Vagina (tissue), 2 donors: ENCODE data around the gene CBFB. TPM values are rescaled to one million over a fixed set of nuclear protein-coding genes. Genes with fewer than 3 reads are reported as not detected.

Experiments
- DNase-seq, 2 donors: peaks; one replicate each; pipeline ENCODE4 v3.0.0-alpha.2; 2017; ENCODE audit errors: extremely low spot score in 2 of 2
- H3K27ac ChIP-seq: fragments of 200-600 bp; sonication (generic); one replicate; pipeline ENCODE4 v1.5.1; 2019
- H3K27me3 ChIP-seq: fragments of 200-600 bp; sonication (generic); one replicate; pipeline ENCODE4 v1.5.1; 2019
- H3K36me3 ChIP-seq, 2 donors: fragments of 200-600 bp; sonication (generic); one replicate each; pipeline ENCODE4 v1.5.1; 2017 to 2019
- H3K4me1 ChIP-seq: fragments of 200-600 bp; sonication (generic); one replicate; pipeline ENCODE4 v1.5.1; 2019
- H3K4me3 ChIP-seq, 2 donors: fragments of 200-600 bp; sonication (generic); 1 replicate in 1 of 2; 2 replicates in 1 of 2; pipeline ENCODE4 v1.5.1; 2016 to 2019
- H3K9me3 ChIP-seq: fragments of 200-600 bp; sonication (generic); one replicate; pipeline ENCODE4 v1.5.1; 2019
- CTCF ChIP-seq, 3 experiments: fragments of 450-650 bp in 2 of 3; fragments of 200-600 bp in 1 of 3; sonication (generic) in 1 of 3; IDR thresholded peaks; one replicate each; pipeline ENCODE4 v1.5.1; 2017 to 2019; ENCODE audit warnings: antibody characterized with exemption in 3 of 3, mild to moderate bottlenecking in 2 of 3, moderate library complexity in 2 of 3
- POLR2A ChIP-seq, 2 donors: fragments of 450-650 bp; IDR thresholded peaks; one replicate each; pipeline ENCODE4 v1.6.1; 2017; ENCODE audit warnings: antibody characterized with exemption in 2 of 2, mild to moderate bottlenecking in 2 of 2, moderate library complexity in 2 of 2
- POLR2AphosphoS5 ChIP-seq, 2 donors: sonication (generic); formaldehyde crosslinking; IDR thresholded peaks; one replicate each; pipeline ENCODE4 v1.9.0; 2017; ENCODE audit warnings: antibody characterized with exemption in 2 of 2, mild to moderate bottlenecking in 2 of 2, low read depth in 1 of 2; ENCODE audit not compliant: insufficient read depth in 1 of 2
- intact Hi-C: fragments of 100-400 bp; cut with DNase I; formaldehyde crosslinking; loops from one replicate; pipeline ENCODE4 v1.15.1; 2023
- total RNA-seq: library from RNA; depleted of rRNA; stranded (reverse); fragments of >200 nt; gene quantifications from one replicate; pipeline ENCODE4 v1.2.3, GENCODE V29; 2016

CBFB gene
- total RNA-seq, 1 donor from 2014 or later: 33.9 TPM

DNA sequence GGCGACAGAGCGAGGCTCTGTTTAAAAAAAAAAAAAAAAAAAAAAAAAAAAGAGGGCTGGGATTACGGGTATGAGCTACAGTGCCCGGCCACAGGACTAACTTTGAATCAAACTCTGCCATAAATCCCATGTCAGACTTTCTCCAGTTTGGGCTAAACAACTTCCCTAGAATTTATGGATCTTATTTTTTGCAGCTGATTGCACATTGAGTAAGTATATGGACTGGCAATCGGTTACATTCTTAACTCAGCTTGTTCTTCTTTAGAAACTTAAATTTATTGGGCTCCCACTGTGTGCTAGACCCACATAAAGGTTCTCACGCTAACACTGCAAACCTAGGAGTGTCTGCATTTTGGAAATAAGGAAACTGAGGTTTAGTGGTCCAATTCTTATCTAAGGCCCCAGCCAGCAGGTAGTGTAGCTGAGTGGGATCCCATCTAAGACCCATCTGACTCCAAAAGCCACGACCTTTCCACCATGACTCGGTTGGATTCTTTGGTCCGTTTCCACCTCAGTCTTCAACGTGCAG is 718 bp upstream of the CBFB start:
- TF ChIP-seq POLR2A (IDR thresholded peaks at IDR 0.05) (no peak), POLR2AphosphoS5 (IDR thresholded peaks at IDR 0.05; ENCODE audit: insufficient read depth in 1 of 2, low read depth in 1 of 2) (no peak), CTCF (IDR thresholded peaks at IDR 0.05) (no peak)
- no peaks in the 10 kb centered on the region for H3K27me3 ChIP-seq
- peak overlapping the region; percentile 85 to 86 for H3K4me3 ChIP-seq
- H3K4me1 ChIP-seq: peaks cover 34% of the 10 kb centered on the region
- no peak for DNase-seq
- H3K9me3 ChIP-seq: no peaks in the 10 kb centered on the region
- peaks cover 0 to 4% of the 10 kb centered on the region in 2 donors for H3K36me3 ChIP-seq
- intact Hi-C loops: no loop called here
- peak overlapping the region; percentile 95 for H3K27ac ChIP-seq

DNA sequence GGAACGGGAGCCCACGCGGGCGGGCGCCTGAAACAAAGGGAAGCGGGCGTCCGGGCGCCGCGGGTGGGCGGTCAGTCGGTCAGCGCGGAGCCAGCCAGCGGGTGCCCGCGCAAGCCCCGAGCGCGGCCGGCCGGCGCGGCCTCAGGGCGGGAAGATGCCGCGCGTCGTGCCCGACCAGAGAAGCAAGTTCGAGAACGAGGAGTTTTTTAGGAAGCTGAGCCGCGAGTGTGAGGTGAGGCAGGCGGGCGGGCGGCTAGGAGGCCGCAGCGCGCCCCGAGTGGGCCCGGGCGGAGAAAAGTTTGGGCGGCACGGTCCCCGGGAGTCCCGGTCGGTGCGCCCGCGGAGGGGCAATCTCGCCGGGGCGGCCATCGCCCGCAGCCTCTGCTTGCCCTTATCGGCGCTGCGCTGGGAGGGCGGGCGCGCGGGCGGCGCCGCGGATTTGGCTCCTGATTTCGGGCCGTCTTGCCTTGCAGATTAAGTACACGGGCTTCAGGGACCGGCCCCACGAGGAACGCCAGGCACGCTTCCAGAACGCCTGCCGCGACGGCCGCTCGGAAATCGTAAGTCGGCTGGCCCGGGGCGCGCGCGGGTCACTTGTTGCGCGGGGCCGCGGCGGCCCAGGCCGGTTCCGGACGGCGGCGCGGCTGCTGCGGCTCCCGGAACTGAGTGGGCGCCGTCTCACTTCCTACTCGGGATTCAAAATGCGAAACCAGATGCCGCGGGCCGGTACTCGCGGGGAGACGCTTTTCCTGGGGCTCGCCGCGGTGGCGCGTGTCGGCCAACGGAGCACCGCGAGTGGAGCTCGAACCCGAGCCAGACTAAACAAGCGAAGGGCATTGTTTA is 526 bp downstream of the CBFB start:
- intact Hi-C loops: no loop called here
- TF ChIP-seq POLR2AphosphoS5 (IDR thresholded peaks at IDR 0.05; ENCODE audit: insufficient read depth in 1 of 2, low read depth in 1 of 2): peak in 1 of 2 donors; percentile 48
- peak in 1 of 2 donors; percentile 48 for TF ChIP-seq POLR2A (IDR thresholded peaks at IDR 0.05)
- TF ChIP-seq CTCF (IDR thresholded peaks at IDR 0.05): no peak
- H3K9me3 ChIP-seq: no peaks in the 10 kb centered on the region
- H3K27ac ChIP-seq: peak overlapping the region; percentile 95
- H3K27me3 ChIP-seq: no peaks in the 10 kb centered on the region
- peak overlapping the region; percentile 85 to 86 for H3K4me3 ChIP-seq
- DNase-seq: no peak
- peaks cover 39% of the 10 kb centered on the region for H3K4me1 ChIP-seq
- H3K36me3 ChIP-seq: peaks cover 0 to 4% of the 10 kb centered on the region in 2 donors

DNA sequence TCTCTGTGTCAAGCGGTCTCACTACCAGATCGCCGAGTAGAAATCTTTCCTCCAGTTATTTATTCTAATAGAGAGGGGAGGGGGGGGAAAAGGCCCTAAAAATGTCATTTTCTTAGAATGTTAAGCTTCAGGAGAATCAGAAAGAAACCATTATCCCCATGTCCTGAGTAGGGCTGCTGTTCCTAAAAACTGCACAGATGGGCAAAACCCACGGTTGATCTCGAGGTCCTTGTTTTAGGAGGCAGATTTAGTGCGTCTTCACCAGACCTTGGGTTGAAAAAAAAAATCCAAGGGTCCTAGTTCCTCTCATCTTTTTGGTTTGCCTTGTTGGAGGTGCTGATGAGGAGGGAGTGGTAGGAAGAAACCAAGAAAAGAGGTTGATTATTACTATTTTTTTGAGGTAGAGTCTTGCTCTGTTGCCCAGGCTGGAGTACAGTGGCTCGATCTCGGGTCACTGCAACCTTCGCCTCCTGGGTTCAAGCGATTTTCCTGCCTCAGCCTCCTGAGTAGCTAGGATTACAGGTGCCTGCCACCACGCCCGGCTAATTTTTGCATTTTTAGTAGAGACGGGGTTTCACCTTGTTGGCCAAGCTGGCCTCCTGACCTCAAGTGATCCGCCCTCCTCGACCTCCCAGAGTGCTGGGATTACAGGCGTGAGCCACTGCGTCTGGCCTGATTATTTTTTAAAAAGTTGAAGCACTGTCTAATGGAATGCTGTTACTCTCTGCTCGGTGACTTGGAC is 1.4 kb downstream of the CBFB start:
- TF ChIP-seq POLR2AphosphoS5 (IDR thresholded peaks at IDR 0.05; ENCODE audit: insufficient read depth in 1 of 2, low read depth in 1 of 2) (no peak), CTCF (IDR thresholded peaks at IDR 0.05) (no peak), POLR2A (IDR thresholded peaks at IDR 0.05) (no peak)
- Histone ChIP-seq H3K4me3 (peak overlapping the region; percentile 85 to 86), H3K9me3 (no peaks in the 10 kb centered on the region), H3K36me3 (peaks cover 0 to 7% of the 10 kb centered on the region in 2 donors), H3K4me1 (peaks cover 48% of the 10 kb centered on the region), H3K27me3 (no peaks in the 10 kb centered on the region), H3K27ac (peak overlapping the region; percentile 95)
- no peak for DNase-seq
- intact Hi-C loops: no loop called here

- intact Hi-C loops: no loop called here
- Histone ChIP-seq H3K9me3 (no peaks in the 10 kb centered on the region), H3K27ac (no peak overlapping the region), H3K36me3 (peaks cover 0 to 7% of the 10 kb centered on the region in 2 donors), H3K27me3 (no peaks in the 10 kb centered on the region), H3K4me3 (no peak overlapping the region), H3K4me1 (peaks cover 61% of the 10 kb centered on the region)
- TF ChIP-seq POLR2A (IDR thresholded peaks at IDR 0.05): no peak
- no peak for TF ChIP-seq POLR2AphosphoS5 (IDR thresholded peaks at IDR 0.05; ENCODE audit: insufficient read depth in 1 of 2, low read depth in 1 of 2)
- TF ChIP-seq CTCF (IDR thresholded peaks at IDR 0.05): no peak
- no peak for DNase-seq
Observed at GRCh38 chr16:67034487-67034886, 5.5 kb downstream of the CBFB start.
